Renal pelvis (tissue), 4 donors: ENCODE data around the gene KIAA0040. TPM values are rescaled to one million over a fixed set of nuclear protein-coding genes. Genes with fewer than 3 reads are reported as not detected.
A peak's percentile ranks its signal among the peaks of the same experiment; 100 is the strongest.

ENCODE experiments used
- DNase-seq: peaks from one replicate; pipeline ENCODE4 v3.0.0-alpha.2; 2013
- polyA plus RNA-seq, 3 donors: library from polyadenylated mRNA; unstranded; fragments of 120-200 nt; gene quantifications; one replicate each; pipeline ENCODE4 v1.2.1, GENCODE V29; 2013; ENCODE audit not compliant: insufficient read length in 3 of 3

The KIAA0040 gene
- polyA plus RNA-seq, 3 donors, result 13.6 to 16.5 (median 14.1) TPM

GRCh38 chr1:175207971-175208370 is 15.4 kb upstream of the KIAA0040 start:
- DNase-seq, result no peak

DNA sequence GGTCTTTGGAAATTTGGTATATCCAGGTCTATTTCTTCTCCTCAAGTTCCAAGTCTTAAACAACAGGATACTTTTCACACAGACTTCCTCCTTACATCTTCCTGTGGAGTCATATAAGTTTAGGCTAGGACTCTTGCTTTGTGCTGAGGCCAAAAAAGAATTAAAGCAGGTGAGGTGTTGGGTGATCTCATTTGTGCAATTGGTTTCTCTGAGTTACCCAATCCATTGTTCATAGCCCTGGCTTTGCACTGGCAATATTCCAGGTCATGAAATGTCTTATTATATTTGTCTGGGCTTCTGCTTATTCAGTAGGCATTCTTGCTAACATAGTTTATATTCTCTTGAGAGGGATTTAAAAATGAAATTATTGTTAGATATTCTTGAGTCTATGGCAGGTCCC is 14.1 kb upstream of the KIAA0040 start:
- no peak for DNase-seq

GRCh38 chr1:175204330-175204729 is 11.8 kb upstream of the KIAA0040 start:
- no peak for DNase-seq

- no peak for DNase-seq
These were observed 11.0 kb upstream of the KIAA0040 start for GRCh38 chr1:175203570-175204068.

DNA sequence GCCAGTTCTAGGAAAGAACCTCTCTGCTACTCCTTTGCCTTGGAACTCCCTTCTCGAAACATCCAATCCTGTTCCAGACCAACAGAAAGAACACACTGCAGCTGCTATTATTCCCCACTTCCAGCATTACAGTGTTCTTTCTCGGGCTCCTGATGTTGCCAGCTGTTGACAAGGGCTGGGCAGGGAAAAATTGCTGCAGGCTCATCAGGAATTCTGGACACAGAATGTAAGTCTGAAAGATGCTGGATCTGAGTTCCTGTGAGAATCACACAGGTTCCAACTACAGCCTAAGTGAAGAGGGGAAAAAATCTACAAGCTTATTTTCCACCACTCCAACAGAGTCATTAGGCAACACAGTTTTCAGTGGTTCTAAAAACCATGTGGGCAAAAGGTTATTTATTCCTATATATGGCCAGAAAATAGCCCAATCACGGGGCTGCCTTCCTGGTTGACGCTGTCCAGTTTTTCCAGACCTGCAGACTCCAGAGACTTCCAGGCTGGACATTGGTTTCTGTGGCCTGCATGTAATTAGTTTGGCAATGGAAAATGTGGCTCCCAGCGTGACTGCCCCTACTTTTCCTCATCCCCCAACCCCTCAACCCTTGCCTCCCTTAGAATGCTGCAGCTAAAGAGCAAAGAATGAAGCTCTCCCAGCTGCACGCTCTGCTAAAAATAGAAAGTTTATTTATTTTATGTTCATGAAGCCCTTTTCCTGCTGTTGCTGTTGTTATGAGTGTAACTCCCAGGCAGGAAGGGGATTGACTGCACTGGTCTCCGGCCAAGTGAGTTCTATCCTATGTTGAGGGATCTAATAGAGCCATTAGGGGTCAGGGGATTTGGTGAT is 8.3 kb upstream of the KIAA0040 start:
- peak; percentile 80 for DNase-seq

- no peak for DNase-seq
These were observed 5.8 kb upstream of the KIAA0040 start for GRCh38 chr1:175198332-175198731.

GRCh38 chr1:175197531-175197930 is 5.0 kb upstream of the KIAA0040 start:
- no peak for DNase-seq

DNA sequence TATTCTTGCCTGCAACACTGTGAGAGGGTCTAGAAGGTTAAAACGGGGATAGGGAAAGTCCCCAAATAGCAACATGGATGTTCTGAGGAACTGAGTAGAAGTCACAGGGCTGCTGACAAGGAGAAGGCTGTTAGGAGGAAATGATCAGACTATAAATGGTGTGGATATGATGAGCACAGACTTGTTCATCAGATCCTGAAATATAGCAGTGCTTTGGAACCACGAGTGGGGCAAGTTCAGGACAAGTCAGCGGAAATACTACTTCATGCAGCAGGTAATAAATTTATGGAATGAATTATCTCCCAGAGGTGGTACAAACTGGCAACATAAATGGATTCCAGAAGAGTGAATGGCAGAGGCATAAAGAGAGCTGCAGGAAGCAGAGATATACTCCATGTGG is 3.2 kb upstream of the KIAA0040 start:
- DNase-seq, result no peak

DNA sequence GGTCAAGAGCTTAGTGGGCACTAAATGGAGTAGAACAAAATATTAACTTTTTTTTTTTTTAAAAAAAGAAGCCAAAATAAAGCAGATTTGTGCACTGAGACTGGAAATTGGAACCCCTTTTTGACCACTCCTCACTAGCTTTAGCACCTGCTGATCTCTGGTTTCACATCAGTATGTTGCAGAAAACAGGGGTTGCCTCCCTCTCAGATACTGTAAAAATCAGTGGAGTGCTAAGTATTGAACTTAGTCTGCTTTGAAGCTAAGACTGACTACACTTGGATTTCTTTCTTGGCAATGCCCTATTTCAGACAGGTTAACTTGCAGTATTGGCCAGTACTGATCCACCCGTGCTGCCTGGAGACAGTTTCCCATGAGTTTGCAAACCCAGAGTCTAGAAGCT is 2.7 kb upstream of the KIAA0040 start:
- no peak for DNase-seq

DNA sequence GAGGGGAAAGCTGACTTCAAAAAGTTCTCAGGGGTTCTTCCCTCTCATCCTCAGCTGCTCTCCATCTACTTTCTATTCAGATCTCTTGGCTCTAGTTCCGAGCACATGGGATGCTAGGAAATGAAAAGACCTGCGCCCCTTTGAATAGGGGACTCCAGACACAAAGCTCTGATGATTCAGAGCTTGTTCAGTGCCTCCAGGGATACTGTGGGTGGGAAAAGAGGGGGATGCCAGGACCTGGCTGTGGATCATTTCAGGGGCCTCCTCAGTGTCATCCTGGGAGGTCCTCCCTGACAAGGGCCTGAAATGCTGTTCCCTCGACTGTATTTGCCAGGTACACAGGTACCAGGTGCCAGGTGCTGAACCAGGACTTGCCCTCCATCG is 943 bp upstream of the KIAA0040 start:
- DNase-seq, result no peak

DNA sequence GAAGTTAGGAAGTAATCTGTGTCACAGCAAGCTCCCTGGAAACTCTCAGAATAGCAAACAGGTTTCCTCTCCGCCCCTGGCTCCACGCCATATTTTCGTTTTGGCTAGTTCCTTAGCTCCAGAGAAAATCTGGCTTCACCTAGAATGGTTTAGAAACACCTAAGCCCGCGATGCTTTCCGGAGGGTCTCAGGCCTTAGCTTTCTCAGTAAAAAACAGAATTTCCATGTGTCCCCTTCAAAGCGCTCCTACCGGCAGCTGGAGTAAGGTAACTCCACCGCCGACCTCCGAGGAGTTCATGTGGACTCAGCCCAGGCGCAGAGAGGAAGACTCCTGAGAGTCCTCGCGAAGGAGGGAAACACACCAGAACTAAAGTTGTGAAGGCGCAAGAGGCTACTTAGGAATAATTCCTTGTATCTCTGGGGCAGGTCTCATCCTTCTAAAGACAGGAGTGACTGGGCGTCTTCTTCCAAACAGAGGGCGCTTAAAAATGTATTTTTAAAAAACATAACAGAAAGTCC is 406 bp downstream of the KIAA0040 start:
- peak; percentile 65 for DNase-seq

GRCh38 chr1:175191659-175192058 is 917 bp downstream of the KIAA0040 start:
- no peak for DNase-seq

GRCh38 chr1:175188936-175189335 is 3.6 kb downstream of the KIAA0040 start:
- no peak for DNase-seq

DNA sequence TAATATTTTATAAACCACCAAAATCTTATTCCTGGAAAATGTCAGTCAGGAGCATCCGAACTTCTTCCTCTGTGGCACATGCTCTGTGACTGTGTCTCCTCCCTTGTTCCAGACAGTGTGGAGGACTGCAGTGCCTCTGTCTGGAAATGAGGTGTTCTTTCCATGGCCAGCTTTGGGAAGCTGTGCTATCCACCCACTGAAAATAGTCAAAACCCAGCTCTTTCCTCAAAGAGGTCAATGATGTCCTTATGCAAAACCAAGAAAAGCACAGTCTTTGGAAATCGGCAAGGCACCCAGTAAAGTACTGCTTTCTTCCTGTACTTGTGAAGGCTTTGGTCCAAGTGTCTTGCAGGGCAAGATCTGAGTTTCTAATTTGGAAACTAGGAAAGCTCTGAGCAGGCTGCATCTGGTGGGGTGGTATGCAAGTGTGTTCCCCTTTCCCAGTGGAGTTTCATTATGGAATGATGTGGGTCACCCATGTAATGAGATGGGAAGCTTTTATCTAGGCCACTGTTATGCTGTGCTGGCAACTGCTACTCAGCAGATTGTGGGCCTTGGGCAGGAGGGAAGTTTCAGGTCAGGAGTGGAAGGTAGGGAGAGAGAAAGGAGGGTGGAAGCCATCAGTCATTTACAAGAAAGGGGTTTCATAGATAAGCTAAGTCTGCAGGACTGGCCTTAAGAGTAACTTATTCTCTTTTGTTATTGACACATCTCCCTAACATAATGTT is 6.0 kb downstream of the KIAA0040 start:
- DNase-seq, result no peak

DNA sequence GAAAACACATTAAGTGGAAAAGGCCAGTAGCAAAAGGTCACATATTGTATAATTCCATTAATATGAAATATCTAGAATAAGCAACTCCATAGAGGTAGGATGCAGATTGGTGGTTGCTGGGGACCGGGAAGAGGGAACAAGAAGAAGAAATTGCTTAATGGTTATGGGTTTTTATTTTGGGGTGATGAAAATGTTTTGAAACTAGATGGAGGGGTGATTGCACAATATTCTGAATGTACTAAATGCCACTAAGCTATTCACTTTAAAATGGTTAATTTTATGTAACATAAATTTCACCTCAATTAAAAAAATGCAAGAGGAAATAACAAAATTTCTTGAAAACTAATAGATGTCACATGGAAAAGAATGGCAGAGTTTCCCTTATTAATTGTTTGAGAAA is 6.7 kb downstream of the KIAA0040 start:
- no peak for DNase-seq

- DNase-seq, result no peak
These were observed 9.0 kb downstream of the KIAA0040 start for GRCh38 chr1:175183586-175183985.

DNA sequence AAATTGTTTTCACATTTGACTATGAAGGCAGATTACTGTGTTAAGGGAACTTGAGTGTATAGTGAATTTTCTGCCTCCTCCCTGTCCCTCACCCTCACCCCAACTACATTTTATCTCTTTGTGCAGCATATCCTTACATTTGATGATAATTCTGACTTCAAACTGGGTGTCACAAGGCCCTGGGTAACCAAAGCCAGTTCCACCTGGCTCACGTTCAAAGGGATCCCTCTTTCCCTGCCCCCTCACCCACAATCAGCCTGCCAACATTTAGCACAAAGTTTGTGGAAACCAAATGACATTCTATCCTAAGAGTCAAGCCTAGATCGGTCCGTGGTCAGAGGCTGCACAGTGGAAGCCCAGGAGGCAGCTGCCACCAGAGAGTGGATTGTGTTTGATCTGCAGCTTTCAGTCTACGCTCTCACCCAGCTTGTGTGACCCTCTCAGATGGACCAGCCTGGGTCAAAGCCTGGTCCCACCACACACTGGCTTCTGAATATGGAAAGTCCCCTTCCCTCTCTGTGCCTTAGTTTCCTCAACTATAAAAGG is 10.3 kb downstream of the KIAA0040 start:
- no peak for DNase-seq

- DNase-seq, result no peak
These were observed 12.6 kb downstream of the KIAA0040 start for GRCh38 chr1:175179837-175180590.

DNA sequence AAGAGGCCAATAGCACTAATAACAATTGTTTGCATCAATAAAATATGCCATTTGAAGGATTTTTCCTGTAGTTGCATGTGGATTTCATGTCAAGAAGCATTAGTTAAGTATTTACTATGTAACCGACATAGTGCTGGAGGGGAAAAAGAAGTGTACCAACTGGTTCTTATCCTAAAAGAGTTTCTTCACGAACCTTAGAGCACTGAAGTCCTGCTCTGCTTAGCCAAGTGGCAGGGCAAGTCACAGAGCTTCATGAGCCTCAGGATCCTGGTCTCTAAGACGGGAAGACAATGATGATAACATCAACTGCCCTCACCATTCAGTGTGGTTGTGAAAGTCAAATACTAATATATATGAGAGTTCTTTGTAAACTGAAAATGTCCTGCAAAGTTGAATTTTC is 14.1 kb downstream of the KIAA0040 start:
- no peak for DNase-seq

DNA sequence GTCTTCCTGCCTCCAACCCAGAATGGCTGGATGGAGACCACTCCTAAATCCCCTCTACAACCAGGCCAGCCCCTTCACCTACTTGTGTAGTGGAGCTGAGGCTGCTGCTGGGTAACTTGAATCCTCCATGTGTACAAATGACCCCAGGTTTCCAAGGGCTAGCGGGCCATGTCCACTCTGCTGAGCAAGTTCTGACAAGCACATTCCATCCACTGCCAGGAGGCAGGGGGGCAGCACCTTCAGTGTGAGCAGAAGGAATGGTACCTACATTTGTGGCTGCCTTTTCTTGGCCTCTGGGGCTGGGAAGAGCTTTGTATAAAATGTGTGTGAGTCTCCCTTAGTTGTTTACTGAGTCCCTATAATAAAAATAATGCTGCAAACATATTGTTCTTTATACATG is 14.5 kb downstream of the KIAA0040 start:
- no peak for DNase-seq

DNA sequence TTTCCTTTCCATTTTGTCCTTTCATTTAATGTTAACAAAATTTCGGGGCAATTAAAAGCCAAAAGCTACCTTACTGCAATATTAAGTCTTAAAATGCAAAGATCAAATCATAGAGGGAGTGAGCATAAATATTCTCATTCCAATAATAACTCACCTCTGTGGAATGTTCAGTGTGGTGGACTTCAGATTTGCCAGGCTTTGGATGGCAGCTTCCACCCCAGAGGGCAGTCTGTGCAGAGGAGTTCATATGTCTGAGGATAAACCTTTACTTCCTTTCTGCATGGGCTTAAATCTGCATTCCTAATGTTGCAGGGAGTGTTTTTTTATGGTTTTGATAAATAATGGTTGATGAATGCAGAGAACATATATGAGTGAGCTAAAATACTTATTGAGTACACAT is 16.3 kb downstream of the KIAA0040 start:
- DNase-seq, result no peak
